ENCODE data around the gene CNBD2. TPM values are rescaled to one million over a fixed set of nuclear protein-coding genes. Genes with fewer than 3 reads are reported as not detected.
"Not testable (repeated sequence)": the region's sequence is repeated elsewhere in the genome, so short reads cannot be mapped to it uniquely, and the experiment has no call there.

CNBD2 gene
- total RNA-seq, 2 experiments from 2014 or later: 5.7 to 7.1 TPM

GRCh38 chr20:35981969-35982368 is 13.6 kb downstream of the CNBD2 start:
- H3K9me3 Mint-ChIP-seq: no peaks in the 10 kb centered on the region
- H3K27me3 Mint-ChIP-seq: peaks cover 3% of the 10 kb centered on the region
- POLR2A ChIA-PET: no interaction called here
- H3K4me3 Mint-ChIP-seq: no peak overlapping the region
- DNase-seq (no peak), ATAC-seq (ENCODE audit: low read depth) (no peak)
- no peaks in the 10 kb centered on the region for H3K36me3 Mint-ChIP-seq
- no peak overlapping the region for H3K27ac Mint-ChIP-seq
- peaks cover 2% of the 10 kb centered on the region for H3K4me1 Mint-ChIP-seq

- H3K4me3 Mint-ChIP-seq: no peak overlapping the region
- POLR2A ChIA-PET: no interaction called here
- H3K4me1 Mint-ChIP-seq: peaks cover 2% of the 10 kb centered on the region
- H3K9me3 Mint-ChIP-seq: no peaks in the 10 kb centered on the region
- H3K27ac Mint-ChIP-seq: no peak overlapping the region
- H3K36me3 Mint-ChIP-seq: no peaks in the 10 kb centered on the region
- peaks cover 10% of the 10 kb centered on the region for H3K27me3 Mint-ChIP-seq
- ATAC-seq (ENCODE audit: low read depth) (no peak), DNase-seq (no peak)
Measured at GRCh38 chr20:35984382-35984781, 16.0 kb downstream of the CNBD2 start.

- ATAC-seq (ENCODE audit: low read depth) (no peak), DNase-seq (no peak)
- no peak overlapping the region for H3K4me3 Mint-ChIP-seq
- H3K9me3 Mint-ChIP-seq: no peaks in the 10 kb centered on the region
- POLR2A ChIA-PET: no interaction called here
- peaks cover 2% of the 10 kb centered on the region for H3K4me1 Mint-ChIP-seq
- H3K36me3 Mint-ChIP-seq: no peaks in the 10 kb centered on the region
- peaks cover 19% of the 10 kb centered on the region for H3K27me3 Mint-ChIP-seq
- H3K27ac Mint-ChIP-seq: no peak overlapping the region
Measured at GRCh38 chr20:35985806-35986205, 17.4 kb downstream of the CNBD2 start.

GRCh38 chr20:35988910-35989463 is 20.6 kb downstream of the CNBD2 start:
- DNase-seq (no peak), ATAC-seq (ENCODE audit: low read depth) (no peak)
- Mint-ChIP-seq H3K27ac (no peak overlapping the region), H3K36me3 (no peaks in the 10 kb centered on the region), H3K27me3 (peaks cover 20% of the 10 kb centered on the region), H3K4me1 (peaks cover 5% of the 10 kb centered on the region), H3K9me3 (no peaks in the 10 kb centered on the region), H3K4me3 (no peak overlapping the region)
- POLR2A ChIA-PET: no interaction called here

GRCh38 chr20:35991142-35991771 is 22.9 kb downstream of the CNBD2 start:
- POLR2A ChIA-PET: interaction anchor here (0.6 to 1.3 kb wide), 3 partner anchors 37 to 118 kb away, joined by 3 to 5 read pairs (median 4); partner anchors contain the start of gene SCAND1
- Mint-ChIP-seq H3K27me3 (peaks cover 20% of the 10 kb centered on the region), H3K4me1 (peaks cover 5% of the 10 kb centered on the region), H3K4me3 (no peak overlapping the region), H3K36me3 (no peaks in the 10 kb centered on the region), H3K9me3 (no peaks in the 10 kb centered on the region), H3K27ac (no peak overlapping the region)
- no peak for DNase-seq
- ATAC-seq (ENCODE audit: low read depth): no peak

GRCh38 chr20:35992713-35993335 is 24.4 kb downstream of the CNBD2 start:
- H3K27ac Mint-ChIP-seq: no peak overlapping the region
- H3K4me1 Mint-ChIP-seq: peaks cover 5% of the 10 kb centered on the region
- no peak for DNase-seq
- peak overlapping the region; percentile 37 for H3K4me3 Mint-ChIP-seq
- H3K9me3 Mint-ChIP-seq: no peaks in the 10 kb centered on the region
- POLR2A ChIA-PET: interaction anchor here (0.6 to 1.4 kb wide), 4 partner anchors 38 to 207 kb away, joined by 3 to 8 read pairs (median 5); partner anchors contain the start of gene SCAND1
- H3K36me3 Mint-ChIP-seq: no peaks in the 10 kb centered on the region
- ATAC-seq (ENCODE audit: low read depth): peak; percentile 72
- peaks cover 20% of the 10 kb centered on the region for H3K27me3 Mint-ChIP-seq

- ATAC-seq (ENCODE audit: low read depth) (peak; percentile 84), DNase-seq (peak; percentile 81)
- Mint-ChIP-seq H3K4me1 (peaks cover 5% of the 10 kb centered on the region), H3K27ac (no peak overlapping the region), H3K36me3 (no peaks in the 10 kb centered on the region), H3K4me3 (no peak overlapping the region), H3K9me3 (no peaks in the 10 kb centered on the region), H3K27me3 (peaks cover 7% of the 10 kb centered on the region)
- POLR2A ChIA-PET: no interaction called here
Measured at GRCh38 chr20:35994994-35995453, 26.6 kb downstream of the CNBD2 start.

GRCh38 chr20:35996492-35996891 is 28.1 kb downstream of the CNBD2 start:
- H3K36me3 Mint-ChIP-seq; H3K27ac Mint-ChIP-seq; H3K27me3 Mint-ChIP-seq; POLR2A ChIA-PET; DNase-seq; H3K9me3 Mint-ChIP-seq; ATAC-seq (ENCODE audit: low read depth); H3K4me1 Mint-ChIP-seq; H3K4me3 Mint-ChIP-seq: not testable (repeated sequence)

GRCh38 chr20:36001331-36001730 is 32.9 kb downstream of the CNBD2 start:
- ATAC-seq (ENCODE audit: low read depth); POLR2A ChIA-PET; H3K27me3 Mint-ChIP-seq; H3K36me3 Mint-ChIP-seq; H3K4me3 Mint-ChIP-seq; H3K27ac Mint-ChIP-seq; H3K9me3 Mint-ChIP-seq; H3K4me1 Mint-ChIP-seq; DNase-seq: not testable (repeated sequence)

- DNase-seq (no peak), ATAC-seq (ENCODE audit: low read depth) (no peak)
- H3K27ac Mint-ChIP-seq: no peak overlapping the region
- peaks cover 7% of the 10 kb centered on the region for H3K9me3 Mint-ChIP-seq
- no peaks in the 10 kb centered on the region for H3K36me3 Mint-ChIP-seq
- no peaks in the 10 kb centered on the region for H3K4me1 Mint-ChIP-seq
- peaks cover 4% of the 10 kb centered on the region for H3K27me3 Mint-ChIP-seq
- POLR2A ChIA-PET: no interaction called here
- H3K4me3 Mint-ChIP-seq: no peak overlapping the region
Measured at GRCh38 chr20:36002855-36003254, 34.5 kb downstream of the CNBD2 start.

- H3K27me3 Mint-ChIP-seq: peaks cover 4% of the 10 kb centered on the region
- H3K9me3 Mint-ChIP-seq: peaks cover 7% of the 10 kb centered on the region
- H3K36me3 Mint-ChIP-seq: no peaks in the 10 kb centered on the region
- ATAC-seq (ENCODE audit: low read depth): no peak
- no peak overlapping the region for H3K4me3 Mint-ChIP-seq
- DNase-seq: no peak
- no peak overlapping the region for H3K27ac Mint-ChIP-seq
- POLR2A ChIA-PET: no interaction called here
- H3K4me1 Mint-ChIP-seq: no peaks in the 10 kb centered on the region
Measured at GRCh38 chr20:36004045-36004444, 35.7 kb downstream of the CNBD2 start.

GRCh38 chr20:36008461-36009035 is 40.2 kb downstream of the CNBD2 start:
- Mint-ChIP-seq H3K27ac (no peak overlapping the region), H3K9me3 (peaks cover 7% of the 10 kb centered on the region), H3K4me3 (no peak overlapping the region), H3K36me3 (no peaks in the 10 kb centered on the region), H3K4me1 (no peaks in the 10 kb centered on the region), H3K27me3 (peaks cover 4% of the 10 kb centered on the region)
- DNase-seq: no peak
- POLR2A ChIA-PET: no interaction called here
- no peak for ATAC-seq (ENCODE audit: low read depth)

GRCh38 chr20:36010076-36010475 is 41.7 kb downstream of the CNBD2 start:
- no peak overlapping the region for H3K27ac Mint-ChIP-seq
- ATAC-seq (ENCODE audit: low read depth): no peak
- no peaks in the 10 kb centered on the region for H3K27me3 Mint-ChIP-seq
- no peak overlapping the region for H3K4me3 Mint-ChIP-seq
- POLR2A ChIA-PET: no interaction called here
- no peaks in the 10 kb centered on the region for H3K9me3 Mint-ChIP-seq
- DNase-seq: no peak
- H3K36me3 Mint-ChIP-seq: no peaks in the 10 kb centered on the region
- no peaks in the 10 kb centered on the region for H3K4me1 Mint-ChIP-seq

- Mint-ChIP-seq H3K36me3 (no peaks in the 10 kb centered on the region), H3K27me3 (no peaks in the 10 kb centered on the region), H3K4me3 (no peak overlapping the region), H3K4me1 (no peaks in the 10 kb centered on the region), H3K9me3 (no peaks in the 10 kb centered on the region), H3K27ac (no peak overlapping the region)
- POLR2A ChIA-PET: no interaction called here
- DNase-seq (no peak), ATAC-seq (ENCODE audit: low read depth) (no peak)
Measured at GRCh38 chr20:36010825-36011224, 42.4 kb downstream of the CNBD2 start.

Measured in activated naive CD8-positive, alpha-beta T cell treated with anti-CD3 and anti-CD28 coated beads, Interleukin-2, amount 10 ng/mL, durations not matched to agents 7 days and 5 days (primary cell).